OCI-LY3 (cell line): ENCODE measurements around the gene CSTA.

Experiments used
- H2AFZ ChIP-seq: fragments of 200-600, 300-600 bp; shearing (Covaris generic); 2 replicates; pipeline ENCODE4 v1.6.0; 2014; ENCODE audit warnings: antibody characterized with exemption, low read depth, low read length
- H3K27ac ChIP-seq: fragments of 200-600, 300-600 bp; sonication (generic); 2 replicates; pipeline ENCODE4 v1.5.1; 2014; ENCODE audit warnings: mild to moderate bottlenecking, low read length, moderate library complexity, mixed read lengths
- H3K27me3 ChIP-seq: fragments of 200-600, 300-600 bp; sonication (generic); 2 replicates; pipeline ENCODE4 v1.6.1; 2014; ENCODE audit warnings: low read depth, low read length, mixed read lengths
- H3K36me3 ChIP-seq: fragments of 200-600, 300-600 bp; sonication (generic); replicated peaks from 2 replicates; pipeline ENCODE3; 2014; ENCODE audit warnings: low read depth, low read length, mixed read lengths
- H3K4me1 ChIP-seq: fragments of 300-600, 200-600 bp; sonication (generic); 2 replicates; pipeline ENCODE4 v1.6.1; 2014; ENCODE audit warnings: low read length, mixed read lengths
- H3K4me2 ChIP-seq: fragments of 200-600, 300-600 bp; sonication (generic); 2 replicates; pipeline ENCODE4 v1.6.1; 2014; ENCODE audit warnings: low read length, mixed read lengths
- H3K4me3 ChIP-seq: fragments of 300-600, 200-600 bp; sonication (generic); 2 replicates; pipeline ENCODE4 v1.5.1; 2014; ENCODE audit warnings: antibody characterized with exemption, mild to moderate bottlenecking, low read length, moderate library complexity
- H3K79me2 ChIP-seq: fragments of 300-600, 200-600 bp; shearing (Covaris generic); 2 replicates; pipeline ENCODE4 v1.6.1; 2014; ENCODE audit warnings: mild to moderate bottlenecking, low read length, mixed read lengths
- H3K9ac ChIP-seq: fragments of 300-600, 200-600 bp; shearing (Covaris generic); 2 replicates; pipeline ENCODE4 v1.6.0; 2014; ENCODE audit warnings: mild to moderate bottlenecking, low read length, moderate library complexity
- H3K9me3 ChIP-seq: fragments of 200-600, 300-600 bp; shearing (Covaris generic); 2 replicates; pipeline ENCODE4 v1.6.1; 2014; ENCODE audit warnings: low read length, mixed read lengths; ENCODE audit not compliant: insufficient read depth
- H4K20me1 ChIP-seq: fragments of 200-600, 300-600 bp; sonication (generic); 2 replicates; pipeline ENCODE4 v1.6.1; 2016; ENCODE audit warnings: low read length, mixed read lengths; ENCODE audit not compliant: insufficient read depth
- EZH2phosphoT487 ChIP-seq: fragments of 200-600 bp; shearing (Covaris generic); IDR thresholded peaks from 2 replicates; pipeline ENCODE4 v1.6.1; 2018; ENCODE audit warnings: antibody characterized with exemption, mixed run types, low read depth
- TF ChIP-seq, protein P1 (sequence below): fragments of 200-600, 300-600 bp; sonication (generic); IDR thresholded peaks from 2 replicates; pipeline ENCODE4 v1.5.1; 2014; ENCODE audit warnings: antibody characterized with exemption, low read length, low read depth

CSTA gene

GRCh38 chr3:122390665-122391064 is 65.6 kb downstream of the CSTA start:
- Histone ChIP-seq H3K4me1 (peaks cover 17% of the 10 kb centered on the region), H3K36me3 (peaks cover 47% of the 10 kb centered on the region), H4K20me1 (peaks cover 19% of the 10 kb centered on the region), H3K79me2 (peaks cover 50% of the 10 kb centered on the region), H3K9ac (no peak overlapping the region), H3K27ac (no peak overlapping the region), H3K27me3 (no peaks in the 10 kb centered on the region), H3K4me2 (no peak overlapping the region), H2AFZ (no peak overlapping the region), H3K9me3 (no peaks in the 10 kb centered on the region), H3K4me3 (no peak overlapping the region)
- TF ChIP-seq EZH2phosphoT487: no peak
- TF ChIP-seq, protein P1, sequence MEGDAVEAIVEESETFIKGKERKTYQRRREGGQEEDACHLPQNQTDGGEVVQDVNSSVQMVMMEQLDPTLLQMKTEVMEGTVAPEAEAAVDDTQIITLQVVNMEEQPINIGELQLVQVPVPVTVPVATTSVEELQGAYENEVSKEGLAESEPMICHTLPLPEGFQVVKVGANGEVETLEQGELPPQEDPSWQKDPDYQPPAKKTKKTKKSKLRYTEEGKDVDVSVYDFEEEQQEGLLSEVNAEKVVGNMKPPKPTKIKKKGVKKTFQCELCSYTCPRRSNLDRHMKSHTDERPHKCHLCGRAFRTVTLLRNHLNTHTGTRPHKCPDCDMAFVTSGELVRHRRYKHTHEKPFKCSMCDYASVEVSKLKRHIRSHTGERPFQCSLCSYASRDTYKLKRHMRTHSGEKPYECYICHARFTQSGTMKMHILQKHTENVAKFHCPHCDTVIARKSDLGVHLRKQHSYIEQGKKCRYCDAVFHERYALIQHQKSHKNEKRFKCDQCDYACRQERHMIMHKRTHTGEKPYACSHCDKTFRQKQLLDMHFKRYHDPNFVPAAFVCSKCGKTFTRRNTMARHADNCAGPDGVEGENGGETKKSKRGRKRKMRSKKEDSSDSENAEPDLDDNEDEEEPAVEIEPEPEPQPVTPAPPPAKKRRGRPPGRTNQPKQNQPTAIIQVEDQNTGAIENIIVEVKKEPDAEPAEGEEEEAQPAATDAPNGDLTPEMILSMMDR: no peak
